Fibroblast of mammary gland (primary cell): ENCODE results near the gene DYNLT2B.
"Not testable (repeated sequence)": the region's sequence is repeated elsewhere in the genome, so short reads cannot be mapped to it uniquely, and the experiment has no call there.

Experiments used
- DNase-seq: peaks from one replicate; pipeline ENCODE4 v3.0.0-alpha.2; 2010; ENCODE audit warnings: low read depth
- H3K4me3 ChIP-seq: 2 replicates; pipeline ENCODE4 v1.5.1; 2011; ENCODE audit warnings: low read depth, mild to moderate bottlenecking, low read length, moderate library complexity; ENCODE audit not compliant: control insufficient read depth
- CTCF ChIP-seq: conservative IDR thresholded peaks from 2 replicates; pipeline ENCODE4 v1.5.1; 2011; ENCODE audit warnings: low read depth, low read length, inconsistent platforms; ENCODE audit not compliant: control insufficient read depth, insufficient read depth

The DYNLT2B gene

GRCh38 chr3:196255776-196256175 lies 62.3 kb downstream of the DYNLT2B start:
- DNase-seq: no peak
- no peak for TF ChIP-seq CTCF
- no peak overlapping the region for H3K4me3 ChIP-seq

- TF ChIP-seq CTCF: no peak
- no peak for DNase-seq
- no peak overlapping the region for H3K4me3 ChIP-seq
Observed at GRCh38 chr3:196254376-196255283, 63.4 kb downstream of the DYNLT2B start.

GRCh38 chr3:196251918-196252317 lies 66.1 kb downstream of the DYNLT2B start:
- no peak overlapping the region for H3K4me3 ChIP-seq
- no peak for DNase-seq
- TF ChIP-seq CTCF: no peak

GRCh38 chr3:196246612-196247308 lies 71.3 kb downstream of the DYNLT2B start:
- no peak overlapping the region for H3K4me3 ChIP-seq
- TF ChIP-seq CTCF: no peak
- DNase-seq: peak; percentile 74

GRCh38 chr3:196244166-196244565 lies 73.9 kb downstream of the DYNLT2B start:
- not testable (repeated sequence) for DNase-seq

GRCh38 chr3:196241704-196242103 lies 76.3 kb downstream of the DYNLT2B start:
- TF ChIP-seq CTCF: no peak
- H3K4me3 ChIP-seq: no peak overlapping the region
- no peak for DNase-seq

More at GRCh38 chr3:196244166-196244565, 73.9 kb downstream of the DYNLT2B start:
- not testable (repeated sequence) for H3K4me3 ChIP-seq
